A673 (cell line): ENCODE results near the gene SMIM38.

Experiments used
- CTCF ChIP-seq: fragments of 300-800, 200-600 bp; sonication (generic); conservative IDR thresholded peaks from 2 replicates; pipeline ENCODE4 v1.5.1; 2017; ENCODE audit warnings: low read depth, mild to moderate bottlenecking, antibody characterized with exemption, low read length, moderate library complexity, mixed read lengths
- EZH2 ChIP-seq: fragments of 200-600 bp; sonication (generic); IDR thresholded peaks from 2 replicates; pipeline ENCODE4 v1.6.1; 2017; ENCODE audit warnings: borderline replicate concordance, low read depth, mild to moderate bottlenecking, mixed read lengths, antibody characterized with exemption, low read length; ENCODE audit not compliant: poor library complexity, severe bottlenecking

DNA sequence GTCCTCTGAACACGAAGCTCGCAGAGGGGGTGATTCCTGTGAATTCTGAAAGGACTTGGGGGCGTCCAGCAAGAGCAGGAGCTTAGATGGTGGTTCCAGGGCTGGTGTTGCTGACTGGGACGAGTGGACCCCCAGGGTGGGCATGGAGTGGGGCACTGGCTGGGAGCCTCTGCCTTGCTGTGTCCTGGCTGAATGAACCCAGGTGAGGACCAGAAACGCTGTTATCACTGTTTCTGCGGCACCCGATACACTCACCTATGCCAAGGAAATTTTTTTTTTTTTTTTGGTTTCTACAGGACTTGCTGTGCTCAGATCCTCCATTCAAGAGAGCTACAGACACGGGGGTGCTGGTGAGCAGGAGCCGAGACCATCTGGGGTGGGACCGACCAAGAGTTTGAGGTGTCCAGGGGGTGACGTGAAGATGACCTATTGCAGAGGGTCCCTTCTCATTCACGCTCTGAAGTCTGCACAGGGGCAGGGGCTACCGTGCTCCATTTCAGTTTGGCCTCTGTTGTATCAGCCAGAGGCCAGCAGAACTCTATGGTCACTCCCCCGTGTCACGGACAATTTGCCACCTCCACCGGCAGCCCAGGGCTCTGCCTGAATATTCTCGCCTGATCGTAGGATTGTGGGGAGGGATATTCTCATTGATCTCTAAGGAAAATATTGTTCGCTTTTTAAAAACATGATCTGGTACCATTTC, 3.6 kb downstream of the SMIM38 start:
- TF ChIP-seq CTCF (no peak), EZH2 (no peak)
